Tibial artery (tissue), 4 donors: Measurements from ENCODE around the gene ADAM19.

Experiments used
- DNase-seq, 2 donors: peaks; one replicate each; pipeline ENCODE4 v3.0.0-alpha.2; 2019
- H3K27ac ChIP-seq, 2 donors: fragments of 200-600 bp; sonication (generic) in 1 of 2; 1 replicate in 1 of 2; 2 replicates in 1 of 2; pipeline ENCODE4 v1.5.1; 2018 to 2019; ENCODE audit warnings: mild to moderate bottlenecking in 1 of 2
- H3K27me3 ChIP-seq, 2 donors: fragments of 200-600 bp; sonication (generic) in 1 of 2; one replicate each; pipeline versions ENCODE4 v1.5.1 to v1.6.0; 2016 to 2019
- H3K36me3 ChIP-seq, 3 donors: fragments of 200-600 bp; sonication (generic) in 2 of 3; one replicate each; pipeline ENCODE4 v1.5.1; 2016 to 2019; ENCODE audit warnings: mild to moderate bottlenecking in 2 of 3
- H3K4me1 ChIP-seq, 4 donors: fragments of 200-600 bp; sonication (generic) in 2 of 4; 1 replicate in 3 of 4; 2 replicates in 1 of 4; pipeline ENCODE4 v1.5.1; 2016 to 2019
- H3K4me3 ChIP-seq, 2 donors: fragments of 200-600 bp; sonication (generic) in 1 of 2; 1 replicate in 1 of 2; 2 replicates in 1 of 2; pipeline ENCODE4 v1.5.1; 2018 to 2019; ENCODE audit warnings: mild to moderate bottlenecking in 2 of 2
- H3K9me3 ChIP-seq, 3 donors: fragments of 200-600 bp; sonication (generic) in 1 of 3; one replicate each; pipeline ENCODE4 v1.5.1; 2016 to 2019
- CTCF ChIP-seq, 2 experiments: fragments of 200-600 bp in 1 of 2; fragments of 450-650 bp in 1 of 2; IDR thresholded peaks; one replicate each; pipeline ENCODE4 v1.5.1; 2017 to 2019; ENCODE audit warnings: antibody characterized with exemption in 2 of 2, mild to moderate bottlenecking in 1 of 2, moderate library complexity in 1 of 2
- intact Hi-C: fragments of 100-400 bp; cut with DNase I; formaldehyde crosslinking; loops from one replicate; pipeline ENCODE4 v1.15.0; 2023; ENCODE audit warnings: low total_unique reads

Gene ADAM19

GRCh38 chr5:157502143-157502647 lies 73.4 kb downstream of the ADAM19 start:
- H3K4me3 ChIP-seq: no peak overlapping the region
- H3K27me3 ChIP-seq: no peaks in the 10 kb centered on the region
- peaks cover 20 to 42% (median 38%) of the 10 kb centered on the region in 3 donors for H3K36me3 ChIP-seq
- H3K27ac ChIP-seq: no peak overlapping the region
- no peak for DNase-seq
- no peak for TF ChIP-seq CTCF (IDR thresholded peaks at IDR 0.05)
- intact Hi-C loops: no loop called here
- no peaks in the 10 kb centered on the region for H3K9me3 ChIP-seq
- peaks cover 0 to 7% (median 0%) of the 10 kb centered on the region in 4 donors for H3K4me1 ChIP-seq

GRCh38 chr5:157497875-157498611 lies 77.5 kb downstream of the ADAM19 start:
- Histone ChIP-seq H3K27ac (no peak overlapping the region), H3K27me3 (no peaks in the 10 kb centered on the region), H3K4me3 (no peak overlapping the region), H3K9me3 (no peaks in the 10 kb centered on the region), H3K4me1 (peaks cover 0 to 7% (median 0%) of the 10 kb centered on the region in 4 donors), H3K36me3 (peaks cover 15 to 31% (median 28%) of the 10 kb centered on the region in 3 donors)
- no peak for DNase-seq
- intact Hi-C loops: no loop called here
- no peak for TF ChIP-seq CTCF (IDR thresholded peaks at IDR 0.05)

DNA sequence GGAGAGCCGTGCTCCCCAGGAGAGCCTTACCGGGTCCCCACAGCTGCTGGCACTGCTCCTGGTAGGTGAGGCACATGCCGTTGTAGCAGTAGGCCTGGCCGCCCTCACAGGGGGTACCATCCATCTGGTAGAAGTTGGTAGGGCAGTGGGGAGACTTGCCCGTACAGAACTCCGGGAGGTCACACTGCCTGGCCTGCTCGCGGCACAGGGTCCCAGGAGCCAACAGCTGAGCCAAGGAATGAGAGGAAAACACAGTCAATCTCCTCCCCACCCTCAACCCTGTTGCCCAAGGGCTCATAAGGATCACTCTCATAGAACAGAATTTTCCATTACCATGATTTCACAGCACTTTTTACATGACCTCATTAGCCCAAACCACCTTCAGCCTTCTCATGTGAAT lies 78.7 kb downstream of the ADAM19 start:
- intact Hi-C loops: no loop called here
- Histone ChIP-seq H3K4me3 (no peak overlapping the region), H3K27me3 (no peaks in the 10 kb centered on the region), H3K27ac (no peak overlapping the region), H3K4me1 (peaks cover 0 to 7% (median 0%) of the 10 kb centered on the region in 4 donors), H3K36me3 (peaks cover 15 to 32% (median 30%) of the 10 kb centered on the region in 3 donors), H3K9me3 (no peaks in the 10 kb centered on the region)
- TF ChIP-seq CTCF (IDR thresholded peaks at IDR 0.05): no peak
- DNase-seq: no peak

- no peaks in the 10 kb centered on the region for H3K9me3 ChIP-seq
- no peak for DNase-seq
- peaks cover 34 to 46% (median 43%) of the 10 kb centered on the region in 3 donors for H3K36me3 ChIP-seq
- H3K27me3 ChIP-seq: no peaks in the 10 kb centered on the region
- no peak overlapping the region for H3K27ac ChIP-seq
- no peak for TF ChIP-seq CTCF (IDR thresholded peaks at IDR 0.05)
- H3K4me1 ChIP-seq: peaks cover 0 to 7% (median 0%) of the 10 kb centered on the region in 4 donors
- H3K4me3 ChIP-seq: no peak overlapping the region
- intact Hi-C loops: no loop called here
Measured at GRCh38 chr5:157494178-157494832, 81.3 kb downstream of the ADAM19 start.

DNA sequence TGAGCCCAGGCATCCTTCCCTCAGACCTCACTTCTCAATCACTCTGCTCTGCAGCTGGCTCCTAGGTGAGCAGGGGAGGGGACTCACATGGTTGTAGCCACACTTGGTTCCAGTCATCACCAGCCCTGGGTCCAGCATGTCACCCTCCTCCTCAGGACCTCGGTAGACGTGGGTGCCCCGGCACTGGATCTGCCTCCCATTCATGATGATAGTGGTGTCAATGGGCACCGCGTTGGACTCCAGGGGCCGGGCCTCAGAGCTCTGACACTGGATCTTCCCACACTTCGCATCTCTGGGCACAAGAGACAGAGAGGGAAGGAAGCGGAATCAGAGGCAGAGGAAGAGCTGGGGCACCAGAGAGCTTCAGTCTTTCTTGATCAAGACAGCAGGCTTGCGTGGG lies 82.7 kb downstream of the ADAM19 start:
- Histone ChIP-seq H3K36me3 (peaks cover 42 to 57% (median 57%) of the 10 kb centered on the region in 3 donors), H3K9me3 (no peaks in the 10 kb centered on the region), H3K27me3 (no peaks in the 10 kb centered on the region), H3K4me3 (no peak overlapping the region), H3K27ac (no peak overlapping the region), H3K4me1 (peaks cover 0 to 2% (median 0%) of the 10 kb centered on the region in 4 donors)
- no peak for DNase-seq
- no peak for TF ChIP-seq CTCF (IDR thresholded peaks at IDR 0.05)
- intact Hi-C loops: no loop called here
